Measurements from ENCODE around the gene C13orf46.
A peak's percentile ranks its signal among the peaks of the same experiment; 100 is the strongest.

The C13orf46 gene

DNA sequence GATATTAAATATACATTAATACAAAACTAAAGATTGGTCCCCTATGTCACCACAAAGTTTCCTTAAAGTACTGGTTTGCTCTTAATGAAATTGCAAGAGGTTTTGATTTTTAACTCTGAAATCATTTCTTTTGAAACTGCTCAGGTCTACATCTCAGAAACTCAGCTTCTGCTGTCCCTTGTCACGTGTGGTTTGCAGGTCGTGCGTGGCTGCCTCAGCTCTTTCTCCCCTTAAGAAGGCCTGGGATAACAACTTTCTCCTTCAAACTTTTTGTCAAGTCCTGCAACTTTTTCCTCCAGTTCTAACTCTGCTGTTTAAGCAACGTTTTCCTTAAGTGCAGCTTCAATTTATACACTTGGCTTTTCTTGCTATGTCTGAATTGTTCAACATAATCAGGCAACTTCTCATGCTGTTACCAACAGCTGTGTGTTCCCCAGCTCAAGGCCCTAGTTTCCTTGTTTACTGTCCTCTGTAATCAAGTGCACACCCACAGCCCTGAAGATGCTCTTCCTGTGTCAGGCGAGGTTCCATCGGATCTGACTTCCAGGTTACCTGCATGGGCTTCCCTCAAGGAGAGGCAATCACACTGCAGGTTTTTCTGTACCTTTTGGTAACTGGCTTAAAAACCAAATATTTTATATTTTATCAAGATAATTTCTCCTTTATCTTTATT lies 13.5 kb downstream of the C13orf46 start:
- no peak overlapping the region for H3K27ac Mint-ChIP-seq

DNA sequence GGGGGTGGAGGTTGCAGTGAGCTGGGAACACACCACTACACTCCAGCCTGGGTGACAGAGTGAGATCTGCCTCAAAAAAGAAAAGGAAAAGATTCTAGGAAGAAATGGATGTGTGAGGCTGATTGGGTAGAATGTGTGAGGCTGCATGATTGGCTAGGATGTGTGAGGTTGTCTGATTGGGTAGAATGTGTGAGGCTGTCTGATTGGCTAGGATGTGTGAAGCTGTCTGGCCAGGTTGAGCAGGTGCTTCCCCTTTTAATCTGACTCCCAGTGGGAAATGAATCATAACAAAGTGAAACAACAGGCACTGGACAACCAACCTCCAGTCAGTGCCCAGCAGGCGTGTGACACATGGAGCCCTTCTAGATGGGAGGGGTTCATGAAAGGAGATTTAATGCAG lies 14.7 kb downstream of the C13orf46 start:
- Mint-ChIP-seq H3K36me3 (peaks cover 6% of the 10 kb centered on the region), H3K4me1 (peaks cover 18% of the 10 kb centered on the region), H3K27ac (no peak overlapping the region), H3K9me3 (peaks cover 2% of the 10 kb centered on the region), H3K4me3 (no peak overlapping the region)
- ATAC-seq (peak; percentile 54), DNase-seq (ENCODE audit: low spot score in 2 of 2) (no peak)

More for the DNA sequence above, 13.5 kb downstream of the C13orf46 start:
- Mint-ChIP-seq H3K4me1 (peaks cover 18% of the 10 kb centered on the region), H3K36me3 (peaks cover 6% of the 10 kb centered on the region), H3K4me3 (no peak overlapping the region), H3K9me3 (peaks cover 2% of the 10 kb centered on the region)
- DNase-seq (ENCODE audit: low spot score in 2 of 2) (no peak), ATAC-seq (no peak)

DNA sequence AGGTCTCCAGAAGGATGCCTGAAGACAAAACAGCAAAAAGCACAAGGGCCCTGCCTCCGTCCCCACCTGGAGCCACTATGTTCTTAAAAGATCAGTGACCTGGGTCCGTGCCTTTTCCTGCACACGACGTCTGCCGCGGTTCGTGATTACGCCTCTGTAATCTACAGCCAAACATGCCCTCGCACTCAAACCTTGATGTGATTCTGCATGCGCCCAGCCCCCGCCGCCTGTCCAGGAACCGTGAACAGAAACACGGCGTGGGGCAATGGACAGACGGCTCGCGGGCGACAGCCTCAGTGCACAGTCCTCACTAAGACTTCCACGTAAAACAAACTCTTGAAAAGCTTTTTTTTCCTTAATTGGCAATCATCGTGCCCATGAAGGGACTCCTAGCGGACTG lies 15.5 kb downstream of the C13orf46 start:
- no peak for ATAC-seq

GRCh38 chr13:113956571-113956970 lies 17.3 kb downstream of the C13orf46 start:
- Mint-ChIP-seq H3K4me3 (no peak overlapping the region), H3K27ac (no peak overlapping the region), H3K36me3 (peaks cover 6% of the 10 kb centered on the region), H3K4me1 (peaks cover 18% of the 10 kb centered on the region), H3K9me3 (peaks cover 2% of the 10 kb centered on the region)
- DNase-seq (ENCODE audit: low spot score in 2 of 2) (no peak), ATAC-seq (no peak)

More for the DNA sequence above, 15.5 kb downstream of the C13orf46 start:
- H3K9me3 Mint-ChIP-seq, result peaks cover 2% of the 10 kb centered on the region
- no peak overlapping the region for H3K27ac Mint-ChIP-seq
- H3K36me3 Mint-ChIP-seq, result peaks cover 6% of the 10 kb centered on the region
- no peak overlapping the region for H3K4me3 Mint-ChIP-seq
- no peak for DNase-seq (ENCODE audit: low spot score in 2 of 2)
- H3K4me1 Mint-ChIP-seq, result peaks cover 18% of the 10 kb centered on the region

GRCh38 chr13:113955691-113956090 lies 18.2 kb downstream of the C13orf46 start:
- Mint-ChIP-seq H3K9me3 (peaks cover 2% of the 10 kb centered on the region), H3K4me1 (peaks cover 18% of the 10 kb centered on the region), H3K36me3 (peaks cover 6% of the 10 kb centered on the region), H3K27ac (no peak overlapping the region), H3K4me3 (no peak overlapping the region)
- no peak for ATAC-seq
- DNase-seq (ENCODE audit: low spot score in 2 of 2), result no peak

- Mint-ChIP-seq H3K27ac (peak overlapping the region; percentile 45), H3K4me1 (peaks cover 18% of the 10 kb centered on the region), H3K36me3 (peaks cover 6% of the 10 kb centered on the region), H3K9me3 (peaks cover 2% of the 10 kb centered on the region), H3K4me3 (no peak overlapping the region)
- ATAC-seq, result no peak
- DNase-seq (ENCODE audit: low spot score in 2 of 2), result no peak
Observed at GRCh38 chr13:113955235-113955634, 18.6 kb downstream of the C13orf46 start.

- H3K27ac Mint-ChIP-seq, result peak overlapping the region; percentile 45
Observed at GRCh38 chr13:113954046-113954835, 19.6 kb downstream of the C13orf46 start.

GRCh38 chr13:113953561-113953960 lies 20.3 kb downstream of the C13orf46 start:
- ATAC-seq (no peak), DNase-seq (ENCODE audit: low spot score in 2 of 2) (no peak)
- peaks cover 12% of the 10 kb centered on the region for H3K4me1 Mint-ChIP-seq
- peaks cover 2% of the 10 kb centered on the region for H3K9me3 Mint-ChIP-seq
- H3K36me3 Mint-ChIP-seq, result peaks cover 6% of the 10 kb centered on the region
- H3K4me3 Mint-ChIP-seq, result no peak overlapping the region
- no peak overlapping the region for H3K27ac Mint-ChIP-seq

More at GRCh38 chr13:113954046-113954835, 19.6 kb downstream of the C13orf46 start:
- Mint-ChIP-seq H3K9me3 (peaks cover 2% of the 10 kb centered on the region), H3K4me3 (no peak overlapping the region), H3K36me3 (peaks cover 6% of the 10 kb centered on the region), H3K4me1 (peaks cover 15% of the 10 kb centered on the region)
- DNase-seq (ENCODE audit: low spot score in 2 of 2), result no peak
- ATAC-seq, result no peak

- peaks cover 12% of the 10 kb centered on the region for H3K4me1 Mint-ChIP-seq
- peaks cover 2% of the 10 kb centered on the region for H3K9me3 Mint-ChIP-seq
- H3K27ac Mint-ChIP-seq, result no peak overlapping the region
- H3K4me3 Mint-ChIP-seq, result no peak overlapping the region
- peaks cover 6% of the 10 kb centered on the region for H3K36me3 Mint-ChIP-seq
- DNase-seq (ENCODE audit: low spot score in 2 of 2) (no peak), ATAC-seq (no peak)
Observed at GRCh38 chr13:113952983-113953520, 20.8 kb downstream of the C13orf46 start.

DNA sequence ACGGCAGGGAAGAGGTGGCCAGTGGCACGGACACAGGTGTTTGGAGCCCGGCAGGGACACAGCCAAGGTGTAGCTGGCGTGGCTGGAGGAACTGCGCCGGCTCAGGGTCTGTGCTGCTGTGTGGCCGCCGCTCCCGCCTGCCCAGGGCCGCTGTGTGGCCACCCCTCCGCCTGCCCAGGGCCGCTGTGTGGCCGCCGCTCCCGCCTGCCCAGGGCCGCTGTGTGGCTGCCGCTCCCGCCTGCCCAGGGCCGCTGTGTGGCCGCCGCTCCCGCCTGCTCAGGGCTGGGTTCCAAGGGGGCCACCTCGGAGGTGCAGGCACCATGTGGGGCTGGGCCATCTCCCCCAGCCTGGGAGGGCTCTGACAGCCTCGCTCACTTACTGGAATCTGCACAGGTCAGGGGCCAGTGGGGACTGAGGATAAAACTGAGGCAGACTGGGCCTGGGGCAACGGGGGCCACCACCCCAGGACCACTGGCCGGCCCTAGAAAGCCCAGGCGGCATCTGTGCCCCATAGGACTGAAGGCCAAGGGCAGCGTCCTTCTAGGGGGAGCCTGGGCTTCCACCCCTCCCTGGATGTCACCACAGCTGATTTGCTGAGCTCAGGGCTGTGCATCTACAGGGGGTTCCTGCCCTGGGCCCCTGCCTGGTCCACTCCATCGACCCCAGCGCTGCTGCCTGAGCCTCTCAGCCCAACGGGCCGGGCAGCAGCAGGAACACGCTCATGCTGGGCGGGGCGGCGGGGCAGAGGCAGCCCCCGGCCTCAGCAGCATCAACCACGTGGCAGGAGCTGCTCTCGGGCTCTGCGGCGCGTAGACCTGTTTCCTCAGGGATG lies 21.5 kb downstream of the C13orf46 start:
- Mint-ChIP-seq H3K4me1 (peaks cover 11% of the 10 kb centered on the region), H3K4me3 (no peak overlapping the region), H3K27ac (no peak overlapping the region), H3K36me3 (peaks cover 6% of the 10 kb centered on the region), H3K9me3 (peaks cover 2% of the 10 kb centered on the region)
- ATAC-seq (no peak), DNase-seq (ENCODE audit: low spot score in 2 of 2) (no peak)

GRCh38 chr13:113951246-113951999 lies 22.5 kb downstream of the C13orf46 start:
- H3K4me1 Mint-ChIP-seq, result peaks cover 15% of the 10 kb centered on the region
- peaks cover 2% of the 10 kb centered on the region for H3K9me3 Mint-ChIP-seq
- peak overlapping the region; percentile 23 for H3K27ac Mint-ChIP-seq
- peaks cover 6% of the 10 kb centered on the region for H3K36me3 Mint-ChIP-seq
- H3K4me3 Mint-ChIP-seq, result no peak overlapping the region
- peak; percentile 21 to 70 for DNase-seq (ENCODE audit: low spot score in 2 of 2)
- ATAC-seq, result peak; percentile 84

GRCh38 chr13:113950451-113951245 lies 23.2 kb downstream of the C13orf46 start:
- H3K36me3 Mint-ChIP-seq, result no peaks in the 10 kb centered on the region
- no peak overlapping the region for H3K4me3 Mint-ChIP-seq
- DNase-seq (ENCODE audit: low spot score in 2 of 2) (no peak), ATAC-seq (peak; percentile 34)
- peak overlapping the region; percentile 23 for H3K27ac Mint-ChIP-seq
- H3K4me1 Mint-ChIP-seq, result peaks cover 18% of the 10 kb centered on the region
- no peaks in the 10 kb centered on the region for H3K9me3 Mint-ChIP-seq

GRCh38 chr13:113949546-113949945 lies 24.3 kb downstream of the C13orf46 start:
- DNase-seq (ENCODE audit: low spot score in 2 of 2), result no peak
- peaks cover 18% of the 10 kb centered on the region for H3K4me1 Mint-ChIP-seq
- no peak overlapping the region for H3K27ac Mint-ChIP-seq
- no peak overlapping the region for H3K4me3 Mint-ChIP-seq
- H3K36me3 Mint-ChIP-seq, result peaks cover 6% of the 10 kb centered on the region
- ATAC-seq, result no peak
- H3K9me3 Mint-ChIP-seq, result no peaks in the 10 kb centered on the region
